HG03045 (cell line): ENCODE data around the gene ZDHHC18.
A peak's percentile ranks its signal among the peaks of the same experiment; 100 is the strongest.
"Not testable (repeated sequence)": the region's sequence is repeated elsewhere in the genome, so short reads cannot be mapped to it uniquely, and the experiment has no call there.

ENCODE experiments used
- ATAC-seq: cut with Tn5 transposase; IDR thresholded peaks from one replicate; pipeline ENCODE4 v1.9.1; 2021; ENCODE audit warnings: mild to moderate bottlenecking, moderate library complexity; ENCODE audit not compliant: unreplicated experiment

ZDHHC18 gene

DNA sequence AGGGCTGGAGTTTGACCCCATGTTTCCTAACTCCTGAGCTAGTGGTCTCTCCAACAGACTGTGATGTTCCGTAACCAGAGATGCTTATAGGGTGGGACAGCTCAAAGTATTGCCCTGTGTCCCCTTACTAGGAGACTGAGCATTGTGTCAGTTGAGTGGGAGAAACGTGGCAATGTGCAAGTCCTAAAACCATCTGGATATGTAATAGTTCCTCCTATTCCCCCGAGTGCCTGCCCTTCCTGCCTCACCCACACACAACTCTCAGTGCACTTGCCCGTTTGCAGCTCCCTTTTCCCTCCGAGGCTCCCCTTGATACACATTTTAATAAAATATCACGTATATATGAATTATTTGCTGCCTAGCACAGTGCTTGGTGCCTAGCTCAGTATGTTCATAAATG is 35.3 kb upstream of the ZDHHC18 start:
- ATAC-seq, result no peak

DNA sequence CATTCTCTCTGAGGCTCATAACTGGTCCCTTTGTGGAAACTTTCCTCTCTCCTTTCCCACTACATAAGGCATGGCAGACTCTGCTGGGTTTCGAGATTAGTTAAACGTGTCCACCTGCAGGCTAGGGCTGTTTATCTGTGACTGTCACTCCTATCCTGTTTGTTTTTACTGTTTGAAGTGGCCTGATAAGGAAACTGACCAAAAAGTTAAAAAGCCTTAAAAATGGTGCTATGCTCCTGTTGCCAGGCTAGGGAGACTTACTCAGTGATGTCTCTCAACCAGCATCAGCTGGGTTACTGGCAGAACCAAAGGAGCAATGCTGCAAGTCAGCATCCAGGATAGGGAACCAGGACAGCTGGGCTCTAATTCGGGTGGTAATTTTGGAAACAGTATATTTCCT is 34.9 kb upstream of the ZDHHC18 start:
- no peak for ATAC-seq

GRCh38 chr1:26792924-26793323 is 33.6 kb upstream of the ZDHHC18 start:
- no peak for ATAC-seq

DNA sequence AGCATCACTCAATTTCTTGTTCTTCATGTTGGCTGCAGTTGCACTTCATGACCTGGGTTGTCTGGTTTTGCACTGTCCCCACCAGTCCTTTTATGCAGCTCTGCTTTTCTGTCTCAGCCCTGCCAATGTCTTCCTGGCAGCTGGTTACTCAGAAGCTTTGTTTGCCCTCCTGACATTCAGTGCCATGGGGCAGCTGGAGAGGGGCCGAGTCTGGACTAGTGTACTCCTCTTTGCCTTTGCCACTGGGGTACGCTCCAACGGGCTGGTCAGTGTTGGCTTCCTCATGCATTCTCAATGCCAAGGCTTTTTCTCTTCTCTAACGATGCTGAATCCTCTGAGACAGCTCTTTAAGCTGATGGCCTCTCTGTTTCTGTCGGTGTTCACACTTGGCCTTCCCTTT is 32.1 kb upstream of the ZDHHC18 start:
- ATAC-seq, result no peak

DNA sequence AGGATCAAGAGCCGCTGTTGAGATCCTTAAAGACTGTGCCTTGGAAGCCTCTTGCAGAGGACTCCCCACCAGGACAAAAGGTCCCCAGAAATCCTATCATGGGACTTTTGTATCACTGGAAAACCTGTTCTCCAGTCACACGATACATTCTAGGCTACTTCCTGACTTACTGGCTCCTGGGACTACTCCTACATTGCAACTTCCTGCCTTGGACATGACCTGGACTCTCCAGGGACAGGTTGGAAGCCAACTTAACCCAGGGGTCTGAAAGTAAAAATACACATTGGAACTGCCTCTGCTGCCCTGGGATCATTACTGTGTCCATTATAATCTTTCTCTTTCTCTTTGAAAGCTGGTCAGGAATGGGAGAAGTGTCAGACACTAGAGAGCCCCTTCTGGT is 28.9 kb upstream of the ZDHHC18 start:
- ATAC-seq, result no peak

- ATAC-seq, result no peak
Observed at GRCh38 chr1:26799479-26800142, 26.9 kb upstream of the ZDHHC18 start.

- ATAC-seq, result not testable (repeated sequence)
Observed at GRCh38 chr1:26803932-26804331, 22.6 kb upstream of the ZDHHC18 start.

GRCh38 chr1:26810105-26810504 is 16.4 kb upstream of the ZDHHC18 start:
- not testable (repeated sequence) for ATAC-seq

- no peak for ATAC-seq
Observed at GRCh38 chr1:26811057-26811456, 15.4 kb upstream of the ZDHHC18 start.

DNA sequence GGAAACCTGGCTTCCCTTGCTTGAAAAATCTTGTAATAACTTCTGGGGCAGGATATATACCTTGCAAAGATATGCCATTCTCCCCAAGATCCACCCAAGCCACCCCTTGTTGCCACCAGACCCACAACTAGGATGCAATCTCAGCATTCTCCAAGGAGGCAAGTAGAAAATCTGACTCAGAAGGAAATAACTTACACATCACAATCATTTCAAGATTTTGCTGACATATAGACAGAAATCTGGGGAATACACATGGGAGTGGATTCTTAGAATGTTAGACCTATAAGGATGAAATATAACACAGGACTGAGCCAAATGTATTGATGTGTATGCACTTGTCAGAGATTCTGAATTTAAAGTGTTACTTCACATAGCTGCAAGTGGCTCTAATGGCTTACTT is 14.8 kb upstream of the ZDHHC18 start:
- no peak for ATAC-seq

DNA sequence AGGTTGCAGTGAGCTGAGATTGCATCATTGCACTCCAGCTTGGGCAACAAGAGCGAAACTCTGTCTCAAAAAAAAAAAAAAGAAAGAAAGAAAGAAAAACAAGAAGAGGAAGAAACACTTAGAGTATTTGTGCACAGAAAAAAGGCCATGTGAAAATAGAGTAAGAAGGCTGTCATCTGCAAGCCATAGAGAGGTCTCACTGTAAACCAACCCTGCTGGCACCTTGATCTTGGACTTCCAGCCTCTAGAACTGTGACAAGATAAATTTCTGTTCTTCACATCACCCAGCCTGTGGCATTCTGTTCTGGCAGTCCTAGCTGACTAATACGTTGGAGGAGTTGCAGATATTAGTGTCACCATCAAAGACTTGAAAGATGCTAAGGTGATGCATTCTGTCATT is 12.1 kb upstream of the ZDHHC18 start:
- ATAC-seq, result no peak

GRCh38 chr1:26814893-26815292 is 11.6 kb upstream of the ZDHHC18 start:
- no peak for ATAC-seq

GRCh38 chr1:26820784-26821269 is 5.7 kb upstream of the ZDHHC18 start:
- peak; percentile 68 for ATAC-seq

- ATAC-seq, result no peak
Observed at GRCh38 chr1:26822737-26823395, 3.6 kb upstream of the ZDHHC18 start.

DNA sequence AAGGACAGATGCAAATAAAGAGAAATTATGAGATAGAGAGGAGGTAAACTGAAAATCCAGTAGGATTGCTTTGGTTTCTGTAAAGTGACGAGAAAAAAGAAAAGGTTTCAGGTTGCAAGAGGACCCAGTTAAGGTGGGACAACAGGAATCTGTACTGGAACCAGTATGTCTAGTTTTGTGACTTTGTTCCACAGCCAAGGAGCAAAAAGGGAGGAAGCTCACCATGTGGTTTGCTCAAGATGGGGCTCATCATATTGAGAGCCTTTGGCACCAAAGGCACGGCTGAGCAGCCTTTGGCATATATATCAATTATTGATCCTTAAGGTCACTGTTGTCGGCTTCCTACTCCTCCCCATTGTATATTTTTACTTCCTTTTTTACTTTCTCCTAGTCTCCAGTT is 1.8 kb upstream of the ZDHHC18 start:
- ATAC-seq, result no peak

- ATAC-seq, result no peak
Observed at GRCh38 chr1:26827106-26827604, 667 bp downstream of the ZDHHC18 start.

DNA sequence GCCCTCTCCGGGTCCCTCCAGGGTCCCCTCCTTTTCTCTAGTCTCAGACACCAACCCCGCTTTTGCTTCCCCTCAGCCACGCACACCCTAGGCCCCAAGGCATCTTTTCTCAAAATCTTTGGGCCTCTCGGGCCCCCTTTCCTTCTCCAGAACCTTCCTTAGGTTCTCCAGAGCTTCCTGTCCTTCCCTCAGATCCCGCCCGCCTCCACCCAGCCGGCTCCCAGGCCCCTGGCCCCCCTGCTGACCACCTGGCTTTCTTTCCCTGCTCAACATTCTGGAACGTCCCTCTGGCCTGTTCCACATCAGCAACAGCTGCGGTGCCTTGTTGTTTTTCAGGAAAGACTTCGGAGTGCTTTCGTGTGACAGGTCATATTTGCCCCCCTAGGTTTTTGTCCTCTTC is 1.2 kb downstream of the ZDHHC18 start:
- no peak for ATAC-seq

DNA sequence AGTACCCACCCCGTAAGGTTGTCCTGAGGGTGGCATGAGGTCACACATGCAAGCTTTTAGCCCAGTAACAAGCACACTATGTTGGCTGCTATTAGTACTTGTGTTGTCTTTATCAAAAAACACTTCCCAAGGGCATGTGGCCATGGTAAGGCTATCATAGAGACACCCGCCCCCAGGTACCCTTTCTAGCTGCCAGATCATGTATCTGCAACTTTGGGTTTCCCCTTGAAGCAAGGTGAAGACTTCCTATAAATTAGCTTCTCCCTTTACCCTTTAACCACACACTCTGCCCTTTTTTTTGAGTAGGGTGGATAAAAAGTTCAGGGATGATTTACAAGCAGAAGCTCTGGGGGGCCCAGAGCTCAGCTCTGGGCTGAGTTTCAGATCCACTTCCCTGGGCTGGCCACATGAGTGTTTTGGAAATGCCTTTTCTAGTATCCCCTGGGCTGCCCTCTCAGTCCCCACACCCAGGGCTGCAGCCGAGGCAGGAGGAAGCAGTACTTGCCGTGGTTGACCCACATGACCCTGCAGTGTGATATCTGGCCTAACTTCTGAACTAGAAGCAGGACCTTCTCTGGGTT is 2.0 kb downstream of the ZDHHC18 start:
- no peak for ATAC-seq

DNA sequence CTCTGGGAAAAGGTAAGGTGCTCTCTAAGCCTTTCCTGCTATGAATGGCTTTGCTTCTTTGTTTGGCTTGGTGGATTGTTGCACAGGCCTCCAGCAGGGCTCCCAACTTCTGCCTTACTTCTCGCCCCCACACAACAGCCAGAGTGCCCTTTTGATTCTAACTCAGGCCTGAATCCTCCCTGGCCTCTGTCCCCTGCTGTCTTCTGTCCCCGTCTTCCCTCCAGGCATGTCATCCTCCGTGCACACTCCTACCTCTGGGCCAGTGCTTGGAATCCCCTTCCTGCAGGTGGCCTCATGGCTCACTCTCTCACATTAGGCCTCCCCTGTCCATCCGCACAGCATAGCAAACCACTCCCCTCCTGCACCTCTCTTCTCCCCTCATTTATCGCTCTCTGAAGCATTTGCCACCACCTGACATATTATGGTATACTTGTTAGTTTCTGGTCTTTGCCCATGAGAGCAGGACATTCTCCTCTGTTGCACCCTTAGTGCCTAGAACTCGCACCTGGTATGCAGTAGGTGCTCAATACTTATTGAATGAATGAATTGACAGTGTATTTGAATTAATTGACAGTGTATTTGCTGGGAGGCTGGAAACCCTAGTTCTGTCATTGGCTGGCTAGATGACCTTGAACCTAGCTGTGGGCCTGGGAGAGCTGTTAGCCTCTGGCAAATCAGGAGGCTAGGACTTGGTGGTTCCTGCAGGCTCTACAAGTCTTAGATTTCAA is 2.9 kb downstream of the ZDHHC18 start:
- no peak for ATAC-seq

GRCh38 chr1:26831059-26831458 is 4.6 kb downstream of the ZDHHC18 start:
- no peak for ATAC-seq

- no peak for ATAC-seq
Observed at GRCh38 chr1:26831546-26832248, 5.2 kb downstream of the ZDHHC18 start.
